ENCODE data around the gene LTF. TPM values are rescaled to one million over a fixed set of nuclear protein-coding genes. Genes with fewer than 3 reads are reported as not detected.

The LTF gene
- total RNA-seq, result under 1 TPM; 0.31 to 0.43 TPM
- 7.8 TPM for polyA plus RNA-seq (ENCODE audit: insufficient read depth, low read depth, low replicate concordance)
- long read RNA-seq, donor 1, partial matches to known transcripts, result 0 of 1 reads
- long read RNA-seq, donor 1, other reads (novel, unspliced or antisense), result 0 of 1 reads
- long read RNA-seq, donor 2, partial matches to known transcripts, result 0 of 1 reads
- long read RNA-seq, donor 2, other reads (novel, unspliced or antisense), result 0 of 1 reads

GRCh38 chr3:46464326-46465195 lies at the start of gene LTF:
LTF (minus strand) TSS chr3:46464905; CDS start chr3:46464867, 38 bp downstream.
- intact Hi-C loops (cut with DNase I; ENCODE audit: low total_unique reads), result no loop called here
- Histone ChIP-seq H3K4me1 (peaks cover 4% of the 10 kb centered on the region), H3K36me3 (ENCODE audit: low read depth, missing control alignments) (no peaks in the 10 kb centered on the region), H3K27me3 (no peaks in the 10 kb centered on the region), H3K4me3 (no peak within 1 kb of the TSS), H3K9me3 (no peaks in the 10 kb centered on the region), H3K27ac (no peak within 1 kb of the TSS)
- no peak for DNase-seq
- 14 to 15% methylated on average over 26 of the region's 44 CpGs for WGBS, 2 donors
- no peak for TF ChIP-seq CTCF (IDR thresholded peaks at IDR 0.05)
- TF ChIP-seq POLR2A (IDR thresholded peaks at IDR 0.05), result no peak

- DNase-seq, result no peak
- Histone ChIP-seq H3K27ac (no peak overlapping the region), H3K9me3 (no peaks in the 10 kb centered on the region), H3K36me3 (ENCODE audit: low read depth, missing control alignments) (no peaks in the 10 kb centered on the region), H3K4me3 (no peak overlapping the region), H3K27me3 (no peaks in the 10 kb centered on the region), H3K4me1 (no peaks in the 10 kb centered on the region)
- no peak for TF ChIP-seq POLR2A (IDR thresholded peaks at IDR 0.05)
- no peak for TF ChIP-seq CTCF (IDR thresholded peaks at IDR 0.05)
- WGBS, 2 donors, result 76 to 81% methylated on average over 2 of the region's 2 CpGs
- intact Hi-C loops (cut with DNase I; ENCODE audit: low total_unique reads), result no loop called here
Observed at GRCh38 chr3:46512191-46512749, 47.6 kb upstream of the LTF start.

GRCh38 chr3:46509661-46510187 lies 45.0 kb upstream of the LTF start:
- Histone ChIP-seq H3K27me3 (no peaks in the 10 kb centered on the region), H3K36me3 (ENCODE audit: low read depth, missing control alignments) (no peaks in the 10 kb centered on the region), H3K4me1 (no peaks in the 10 kb centered on the region), H3K4me3 (no peak overlapping the region), H3K9me3 (no peaks in the 10 kb centered on the region), H3K27ac (no peak overlapping the region)
- 67 to 76% methylated on average over 4 of the region's 4 CpGs for WGBS, 2 donors
- intact Hi-C loops (cut with DNase I; ENCODE audit: low total_unique reads), result no loop called here
- no peak for DNase-seq
- TF ChIP-seq CTCF (IDR thresholded peaks at IDR 0.05), result no peak
- no peak for TF ChIP-seq POLR2A (IDR thresholded peaks at IDR 0.05)

- Histone ChIP-seq H3K36me3 (ENCODE audit: low read depth, missing control alignments) (no peaks in the 10 kb centered on the region), H3K4me3 (no peak overlapping the region), H3K27me3 (no peaks in the 10 kb centered on the region), H3K27ac (no peak overlapping the region), H3K9me3 (no peaks in the 10 kb centered on the region), H3K4me1 (no peaks in the 10 kb centered on the region)
- WGBS, 2 donors, result 77 to 81% methylated on average over 4 of the region's 4 CpGs
- TF ChIP-seq POLR2A (IDR thresholded peaks at IDR 0.05) (no peak), CTCF (IDR thresholded peaks at IDR 0.05) (no peak)
- intact Hi-C loops (cut with DNase I; ENCODE audit: low total_unique reads), result no loop called here
- DNase-seq, result no peak
Observed at GRCh38 chr3:46508850-46509591, 44.3 kb upstream of the LTF start.

Data from testis (tissue), 5 donors.